Measurements from ENCODE around the gene CDH11.

- TF ChIP-seq, protein P1, sequence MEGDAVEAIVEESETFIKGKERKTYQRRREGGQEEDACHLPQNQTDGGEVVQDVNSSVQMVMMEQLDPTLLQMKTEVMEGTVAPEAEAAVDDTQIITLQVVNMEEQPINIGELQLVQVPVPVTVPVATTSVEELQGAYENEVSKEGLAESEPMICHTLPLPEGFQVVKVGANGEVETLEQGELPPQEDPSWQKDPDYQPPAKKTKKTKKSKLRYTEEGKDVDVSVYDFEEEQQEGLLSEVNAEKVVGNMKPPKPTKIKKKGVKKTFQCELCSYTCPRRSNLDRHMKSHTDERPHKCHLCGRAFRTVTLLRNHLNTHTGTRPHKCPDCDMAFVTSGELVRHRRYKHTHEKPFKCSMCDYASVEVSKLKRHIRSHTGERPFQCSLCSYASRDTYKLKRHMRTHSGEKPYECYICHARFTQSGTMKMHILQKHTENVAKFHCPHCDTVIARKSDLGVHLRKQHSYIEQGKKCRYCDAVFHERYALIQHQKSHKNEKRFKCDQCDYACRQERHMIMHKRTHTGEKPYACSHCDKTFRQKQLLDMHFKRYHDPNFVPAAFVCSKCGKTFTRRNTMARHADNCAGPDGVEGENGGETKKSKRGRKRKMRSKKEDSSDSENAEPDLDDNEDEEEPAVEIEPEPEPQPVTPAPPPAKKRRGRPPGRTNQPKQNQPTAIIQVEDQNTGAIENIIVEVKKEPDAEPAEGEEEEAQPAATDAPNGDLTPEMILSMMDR (IDR thresholded peaks at IDR 0.05), result no peak
- no peak for TF ChIP-seq EZH2 (IDR thresholded peaks at IDR 0.05; ENCODE audit: borderline replicate concordance, insufficient read depth, low read depth, low read length, poor library complexity, severe bottlenecking)
Observed at GRCh38 chr16:65101009-65101408, 20.9 kb downstream of the CDH11 start.

Measured in B cell (primary cell).